ACHN (cell line): ENCODE data around the gene WDR5.
"Not testable (repeated sequence)": the region's sequence is repeated elsewhere in the genome, so short reads cannot be mapped to it uniquely, and the experiment has no call there.

Experiments
- DNase-seq: peaks from one replicate; pipeline ENCODE4 v3.0.0-alpha.2; 2015
- in situ Hi-C: cut with HindIII; loops from 2 replicates; pipeline ENCODE4 v1.10.0; 2017; ENCODE audit warnings: low sequenced_read_pairs, low pct_ligation_motif_present, low pct_unique_long_range_greater_than_20kb

WDR5 gene

GRCh38 chr9:134135343-134136117 is at the start of gene WDR5:
Gene WDR5 (plus strand): TSS chr9:134136082. CDS start chr9:134139878, 3,796 bp downstream.
- in situ Hi-C loops: no loop called here
- DNase-seq: peak; percentile 84

DNA sequence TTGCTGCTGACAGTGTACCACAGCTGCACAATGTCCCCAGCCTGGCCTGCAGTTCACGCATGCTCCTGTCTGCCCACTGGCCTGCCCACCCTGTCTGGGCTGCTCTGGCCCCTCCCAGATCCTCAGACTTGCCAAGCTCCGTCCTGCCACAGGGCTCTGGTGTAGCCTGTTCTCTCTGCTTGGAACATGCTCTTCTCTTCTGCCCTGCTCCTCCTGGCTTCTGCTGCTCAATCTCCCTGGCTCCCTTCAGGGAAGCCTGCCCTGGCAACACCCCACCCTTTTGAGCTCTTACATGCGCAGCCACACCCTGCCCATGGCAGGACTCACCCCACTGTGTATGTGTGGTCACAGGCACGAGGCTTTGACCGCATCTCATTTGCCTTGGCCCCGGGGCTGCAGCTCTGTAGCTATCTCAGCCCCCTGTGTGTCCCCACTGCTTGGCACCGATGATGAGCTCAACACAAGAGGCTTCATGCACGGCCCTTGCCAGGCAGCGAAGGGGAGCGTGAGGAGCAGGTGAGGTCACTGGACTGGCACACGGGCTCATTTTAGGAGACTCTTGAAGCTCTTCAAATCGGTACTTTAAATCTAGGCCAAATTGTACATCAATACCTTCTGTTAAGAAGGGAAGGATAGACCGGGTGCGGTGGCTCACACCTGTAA is 47.7 kb upstream of the WDR5 start:
- DNase-seq: no peak
- in situ Hi-C loops: no loop called here

DNA sequence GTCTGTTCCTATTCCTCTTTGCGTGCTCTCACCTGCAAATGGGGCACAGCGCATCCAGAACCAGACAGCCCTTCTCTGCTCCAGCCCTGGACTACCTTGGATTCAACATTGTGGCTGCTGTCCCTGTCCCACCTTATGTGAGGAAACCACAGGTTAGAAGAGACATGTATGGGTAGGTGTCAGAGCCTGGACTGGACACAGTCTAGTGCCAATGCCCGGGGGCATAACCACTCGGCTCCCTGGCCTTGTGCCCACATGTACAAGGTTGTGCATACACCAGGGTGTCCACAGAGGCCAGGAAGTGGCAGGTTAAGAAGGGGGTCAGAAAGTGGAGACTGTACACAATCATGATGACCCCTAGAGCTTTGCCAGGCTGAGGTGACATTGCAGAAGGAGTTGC is 45.9 kb upstream of the WDR5 start:
- in situ Hi-C loops: no loop called here

DNA sequence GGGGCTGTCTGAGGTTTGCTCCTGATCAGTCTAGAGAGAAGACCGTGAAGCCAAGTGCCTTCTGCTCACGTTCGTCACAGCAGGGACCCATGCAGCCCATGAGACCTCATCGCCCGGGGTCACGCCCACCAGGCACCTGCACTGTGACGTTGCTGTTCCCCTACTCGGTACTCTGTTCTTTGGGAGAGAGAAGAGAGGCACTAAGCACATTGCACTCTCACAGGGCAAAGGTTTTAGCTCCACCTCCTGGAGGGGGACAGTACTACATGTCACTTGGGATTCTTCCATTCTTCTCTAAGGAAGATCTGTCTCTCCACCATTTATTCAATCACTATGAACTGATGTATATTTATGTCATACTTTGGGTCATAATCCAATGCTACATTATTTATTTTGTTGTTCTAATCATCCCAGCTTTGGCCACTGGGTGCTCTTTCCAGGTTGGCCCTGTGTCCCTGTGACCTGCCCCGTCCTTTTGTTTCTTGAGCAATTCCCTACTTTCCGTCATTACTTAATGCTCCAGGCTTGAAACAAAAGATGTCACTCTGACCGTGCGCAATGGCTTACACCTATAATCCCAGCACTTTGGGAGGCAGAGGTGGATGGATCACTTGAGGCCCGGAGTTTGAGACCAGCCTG is 36.6 kb upstream of the WDR5 start:
- DNase-seq: peak; percentile 44
- in situ Hi-C loops: no loop called here

More for the DNA sequence above, 45.9 kb upstream of the WDR5 start:
- DNase-seq: no peak

DNA sequence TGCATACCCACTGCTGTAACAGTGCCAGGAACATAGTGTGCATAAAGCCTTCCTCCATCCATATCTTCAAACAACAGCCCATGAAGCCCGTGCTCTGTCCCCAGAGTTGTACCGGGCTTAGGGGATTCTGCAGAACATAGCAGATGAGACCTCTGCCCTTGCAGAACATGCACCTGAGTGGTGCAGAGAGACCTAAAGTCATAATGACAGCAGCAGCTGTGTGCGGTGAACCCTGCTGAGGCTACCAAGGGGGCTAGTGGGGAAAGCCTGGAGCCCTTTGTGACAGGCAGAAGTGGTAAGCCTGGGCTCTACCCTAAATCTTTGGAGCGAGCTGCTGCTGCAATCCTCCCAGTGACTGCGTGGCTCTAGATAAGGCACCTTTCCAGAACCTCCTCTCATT is 35.8 kb upstream of the WDR5 start:
- in situ Hi-C loops: no loop called here
- DNase-seq: no peak

- DNase-seq, in situ Hi-C loops: not testable (repeated sequence)
Observed at GRCh38 chr9:134101133-134101532, 34.7 kb upstream of the WDR5 start.

GRCh38 chr9:134101623-134102149 is 34.2 kb upstream of the WDR5 start:
- in situ Hi-C loops: no loop called here
- DNase-seq: no peak

GRCh38 chr9:134103391-134103998 is 32.4 kb upstream of the WDR5 start:
- DNase-seq: no peak
- in situ Hi-C loops: no loop called here

- in situ Hi-C loops: no loop called here
Observed at GRCh38 chr9:134111064-134111463, 24.8 kb upstream of the WDR5 start.

GRCh38 chr9:134112561-134112960 is 23.3 kb upstream of the WDR5 start:
- no peak for DNase-seq
- in situ Hi-C loops: no loop called here

More at GRCh38 chr9:134111064-134111463, 24.8 kb upstream of the WDR5 start:
- no peak for DNase-seq

DNA sequence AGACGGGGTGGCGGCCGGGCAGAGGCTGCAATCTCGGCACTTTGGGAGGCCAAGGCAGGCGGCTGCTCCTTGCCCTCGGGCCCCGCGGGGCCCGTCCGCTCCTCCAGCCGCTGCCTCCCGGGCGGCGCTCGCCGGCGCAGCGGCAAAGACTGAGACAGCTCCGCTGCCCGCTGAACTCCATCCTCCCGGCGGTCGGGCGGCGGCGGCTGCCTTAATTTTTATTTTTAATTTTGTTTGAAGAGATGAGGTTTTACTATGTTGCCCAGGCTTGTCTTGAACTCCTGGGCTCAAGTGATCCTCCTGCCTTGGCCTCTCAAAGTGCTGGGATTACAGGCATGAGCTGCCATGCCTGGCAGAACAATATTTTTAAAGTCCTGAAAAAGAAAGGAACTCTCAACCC is 16.9 kb upstream of the WDR5 start:
- in situ Hi-C loops, DNase-seq: not testable (repeated sequence)

- no peak for DNase-seq
- in situ Hi-C loops: no loop called here
Observed at GRCh38 chr9:134123764-134124128, 12.1 kb upstream of the WDR5 start.

- in situ Hi-C loops: no loop called here
- DNase-seq: no peak
Observed at GRCh38 chr9:134125413-134126095, 10.3 kb upstream of the WDR5 start.

DNA sequence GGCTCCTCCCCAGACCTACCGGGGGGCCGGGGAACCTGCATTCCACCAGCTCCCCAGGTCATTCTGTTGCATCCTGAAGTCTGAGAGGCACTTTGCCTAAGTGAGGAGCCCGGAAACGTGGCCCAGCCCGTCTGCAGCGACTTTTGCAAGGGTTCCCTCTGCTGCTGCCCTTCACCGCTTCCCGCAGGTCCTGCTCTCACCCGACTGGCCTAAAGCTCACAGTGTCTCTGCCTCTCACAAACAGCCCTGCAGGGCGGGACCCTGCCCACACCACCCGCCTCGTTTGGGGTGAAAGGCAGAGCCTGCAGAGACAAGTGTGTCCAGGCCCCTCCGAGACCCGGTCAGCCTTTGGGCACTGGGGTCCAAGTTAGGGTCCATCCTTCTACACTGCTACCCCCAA is 9.5 kb upstream of the WDR5 start:
- in situ Hi-C loops: no loop called here
- DNase-seq: no peak

GRCh38 chr9:134127065-134127580 is 8.8 kb upstream of the WDR5 start:
- in situ Hi-C loops: no loop called here
- DNase-seq: no peak

- DNase-seq: no peak
- in situ Hi-C loops: no loop called here
Observed at GRCh38 chr9:134127616-134128015, 8.3 kb upstream of the WDR5 start.

DNA sequence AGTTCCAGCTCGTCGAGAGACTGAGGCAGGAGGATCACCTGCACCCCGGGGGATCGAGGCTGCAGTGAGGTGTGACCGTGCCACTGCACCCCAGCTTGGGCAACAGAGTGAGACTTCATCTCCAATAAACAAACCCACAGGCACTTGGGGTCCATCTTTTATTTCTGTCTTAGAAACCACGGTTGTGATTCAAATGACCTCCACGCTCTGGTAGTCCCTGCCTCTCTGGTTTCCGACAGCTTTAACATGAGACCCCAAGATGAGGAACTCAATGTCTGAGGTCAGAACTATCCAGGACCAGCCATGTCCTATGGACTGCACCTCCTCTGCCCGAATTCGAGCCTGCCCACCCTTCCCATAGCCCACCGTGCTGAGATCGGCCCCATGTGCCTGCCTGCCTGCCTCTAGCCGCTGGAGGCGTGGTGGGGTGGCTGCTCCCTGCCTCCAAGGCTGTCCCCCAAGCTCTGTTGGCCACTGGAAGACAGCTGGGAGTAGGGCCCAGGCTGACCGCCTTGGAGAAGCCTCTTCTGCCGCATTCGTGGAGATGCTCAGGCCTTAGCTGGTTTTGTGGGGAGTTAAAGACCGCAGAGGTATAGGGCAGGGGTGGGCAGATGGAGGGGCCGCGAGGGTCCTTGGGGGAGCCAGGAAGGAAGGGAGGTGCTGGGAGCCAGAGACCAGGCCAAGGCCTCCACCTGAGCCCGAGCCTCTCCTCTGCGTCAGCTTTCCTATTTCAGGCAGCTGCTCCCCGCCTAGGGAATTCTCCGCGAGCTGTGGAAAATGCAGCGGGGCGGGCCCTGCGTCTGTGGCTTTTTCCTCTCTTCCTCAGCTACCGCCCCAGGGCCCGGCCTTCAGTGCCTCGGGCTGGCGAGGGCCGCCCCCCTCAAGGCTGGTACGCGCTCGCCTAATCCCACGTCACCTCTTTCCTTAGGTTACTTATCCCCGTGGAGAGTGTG is 6.9 kb upstream of the WDR5 start:
- in situ Hi-C loops: no loop called here
- DNase-seq: no peak
